Upper lobe of left lung (tissue), 4 donors: ENCODE results near the gene UNC13B.

ENCODE experiments used
- EP300 ChIP-seq, 4 donors: sonication (generic); formaldehyde crosslinking; IDR thresholded peaks; one replicate each; pipeline ENCODE4 v1.5.1; 2017; ENCODE audit warnings: antibody characterized with exemption in 4 of 4, control low read depth in 2 of 4
- POLR2A ChIP-seq, 4 donors: fragments of 450-650 bp; IDR thresholded peaks; one replicate each; pipeline ENCODE4 v1.5.1; 2016 to 2017; ENCODE audit warnings: antibody characterized with exemption in 4 of 4, mild to moderate bottlenecking in 2 of 4
- POLR2AphosphoS5 ChIP-seq, 2 donors: sonication (generic); formaldehyde crosslinking; IDR thresholded peaks; one replicate each; pipeline ENCODE4 v1.5.1; 2017; ENCODE audit warnings: antibody characterized with exemption in 2 of 2
- TF ChIP-seq, protein P1 (sequence below), 6 experiments: fragments of 450-650 bp in 4 of 6; fragments of 200-600 bp in 2 of 6; sonication (generic) in 2 of 6; IDR thresholded peaks; one replicate each; pipeline ENCODE4 v1.5.1; 2016 to 2019; ENCODE audit warnings: antibody characterized with exemption in 6 of 6

DNA sequence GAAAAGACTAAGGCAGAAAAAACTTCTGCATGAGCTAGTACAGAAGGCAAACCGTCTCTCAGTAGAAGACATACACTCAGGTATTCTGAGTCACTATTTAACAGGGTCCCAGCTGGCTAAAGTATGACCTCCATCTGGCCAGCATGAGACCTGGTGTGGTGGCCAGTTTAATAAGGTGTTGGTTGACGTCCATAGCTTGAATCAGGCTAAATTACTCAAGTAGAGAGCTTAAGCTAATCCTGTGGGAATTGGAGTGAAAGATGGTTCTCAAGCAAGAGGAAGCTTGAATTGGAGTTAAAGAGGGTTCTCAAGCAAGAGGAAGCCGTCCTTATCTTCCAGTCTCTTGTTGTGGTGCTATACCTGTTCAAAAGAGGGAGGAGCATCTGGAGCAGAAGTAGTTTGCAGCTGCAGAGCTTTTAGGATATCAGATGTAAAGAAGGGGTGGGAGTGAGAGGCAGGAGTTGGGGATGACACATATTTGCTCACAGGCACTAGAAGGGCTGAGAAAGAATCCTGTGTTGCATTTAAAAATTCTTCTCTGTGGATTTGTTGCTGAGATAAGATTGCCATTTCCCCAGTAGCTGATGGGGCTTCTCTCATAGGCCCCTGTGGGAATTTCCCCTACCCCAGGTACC is 192.0 kb downstream of the UNC13B start:
- TF ChIP-seq, protein P1, sequence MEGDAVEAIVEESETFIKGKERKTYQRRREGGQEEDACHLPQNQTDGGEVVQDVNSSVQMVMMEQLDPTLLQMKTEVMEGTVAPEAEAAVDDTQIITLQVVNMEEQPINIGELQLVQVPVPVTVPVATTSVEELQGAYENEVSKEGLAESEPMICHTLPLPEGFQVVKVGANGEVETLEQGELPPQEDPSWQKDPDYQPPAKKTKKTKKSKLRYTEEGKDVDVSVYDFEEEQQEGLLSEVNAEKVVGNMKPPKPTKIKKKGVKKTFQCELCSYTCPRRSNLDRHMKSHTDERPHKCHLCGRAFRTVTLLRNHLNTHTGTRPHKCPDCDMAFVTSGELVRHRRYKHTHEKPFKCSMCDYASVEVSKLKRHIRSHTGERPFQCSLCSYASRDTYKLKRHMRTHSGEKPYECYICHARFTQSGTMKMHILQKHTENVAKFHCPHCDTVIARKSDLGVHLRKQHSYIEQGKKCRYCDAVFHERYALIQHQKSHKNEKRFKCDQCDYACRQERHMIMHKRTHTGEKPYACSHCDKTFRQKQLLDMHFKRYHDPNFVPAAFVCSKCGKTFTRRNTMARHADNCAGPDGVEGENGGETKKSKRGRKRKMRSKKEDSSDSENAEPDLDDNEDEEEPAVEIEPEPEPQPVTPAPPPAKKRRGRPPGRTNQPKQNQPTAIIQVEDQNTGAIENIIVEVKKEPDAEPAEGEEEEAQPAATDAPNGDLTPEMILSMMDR (IDR thresholded peaks at IDR 0.05), result no peak
- no peak for TF ChIP-seq POLR2A (IDR thresholded peaks at IDR 0.05)
- TF ChIP-seq POLR2AphosphoS5 (IDR thresholded peaks at IDR 0.05), result no peak
- TF ChIP-seq EP300 (IDR thresholded peaks at IDR 0.05), result no peak
